Kidney tubule cell (primary cell): ENCODE results near the gene NWD2.

ENCODE experiments used
- DNase-seq: peaks from one replicate; pipeline ENCODE4 v3.0.0-alpha.2; 2018; ENCODE audit warnings: low spot score

Gene NWD2

DNA sequence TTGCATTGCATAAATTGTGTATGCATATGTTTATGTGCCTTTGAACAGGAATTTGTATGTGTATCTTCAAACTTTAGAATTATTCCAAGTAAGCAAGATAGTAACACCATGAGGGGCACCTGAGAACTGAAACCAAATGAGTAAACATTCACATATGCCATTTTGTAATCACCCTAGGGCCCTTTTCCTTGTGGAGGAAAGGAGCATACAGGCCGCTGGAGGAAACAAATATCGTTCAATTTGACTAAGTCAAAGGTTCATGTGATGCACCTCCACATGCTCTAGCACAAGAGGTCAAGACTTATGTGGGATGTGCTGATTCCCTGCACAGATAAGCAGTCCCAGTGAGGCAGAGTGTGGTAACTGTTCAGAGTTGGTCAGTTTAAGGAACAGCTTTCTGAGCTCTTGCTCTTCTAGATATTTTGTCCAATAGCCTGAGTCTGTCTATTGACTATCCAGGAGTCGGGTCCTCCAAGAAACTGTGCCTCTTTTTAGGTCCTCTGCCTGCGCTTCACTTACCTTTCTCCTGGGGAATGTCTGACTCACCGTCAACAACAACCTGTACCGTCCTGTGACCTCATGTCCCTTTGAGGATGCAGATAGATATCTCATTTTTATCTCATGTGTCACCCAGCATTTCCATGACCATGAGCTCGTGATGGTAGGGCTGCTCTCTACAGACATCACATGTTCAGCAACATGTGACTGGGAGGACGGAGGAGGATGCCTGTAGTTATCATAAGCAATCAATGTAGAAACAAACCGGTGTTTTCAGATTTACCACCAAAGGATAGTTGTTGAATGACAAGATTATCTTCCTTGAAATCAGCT lies 196.9 kb downstream of the NWD2 start:
- peak; percentile 97 for DNase-seq

DNA sequence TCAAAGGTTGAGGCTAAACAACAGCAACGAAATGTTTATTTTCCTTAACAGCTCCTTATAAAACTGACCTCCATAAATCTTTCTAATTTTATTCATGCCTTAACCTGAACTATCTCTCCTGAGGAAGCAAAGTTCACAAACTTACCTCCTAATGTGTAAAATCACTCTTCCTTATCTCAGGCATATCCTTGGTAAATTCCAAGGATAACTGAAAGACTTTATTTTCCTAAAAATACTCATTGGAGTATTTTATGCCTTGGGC lies 197.4 kb downstream of the NWD2 start:
- DNase-seq = no peak

DNA sequence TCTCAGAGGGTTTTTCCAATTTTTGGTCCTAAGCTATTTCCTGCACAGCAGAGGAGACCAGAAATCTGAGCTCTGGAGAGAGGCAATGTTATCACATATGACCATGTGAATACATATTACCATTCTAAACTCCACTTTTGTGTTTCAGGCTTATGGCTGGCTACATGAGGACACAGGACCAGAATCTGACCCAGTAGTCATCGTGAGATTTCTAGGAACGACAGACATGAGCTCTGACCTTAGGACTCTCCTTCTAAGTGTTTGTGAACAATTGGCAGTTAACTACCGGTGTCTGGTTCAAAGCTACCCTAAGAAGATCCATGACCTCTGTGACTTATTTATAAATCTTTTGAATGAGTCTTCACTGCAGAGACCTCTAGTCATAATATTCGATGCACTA lies 198.6 kb downstream of the NWD2 start:
- DNase-seq = no peak

DNA sequence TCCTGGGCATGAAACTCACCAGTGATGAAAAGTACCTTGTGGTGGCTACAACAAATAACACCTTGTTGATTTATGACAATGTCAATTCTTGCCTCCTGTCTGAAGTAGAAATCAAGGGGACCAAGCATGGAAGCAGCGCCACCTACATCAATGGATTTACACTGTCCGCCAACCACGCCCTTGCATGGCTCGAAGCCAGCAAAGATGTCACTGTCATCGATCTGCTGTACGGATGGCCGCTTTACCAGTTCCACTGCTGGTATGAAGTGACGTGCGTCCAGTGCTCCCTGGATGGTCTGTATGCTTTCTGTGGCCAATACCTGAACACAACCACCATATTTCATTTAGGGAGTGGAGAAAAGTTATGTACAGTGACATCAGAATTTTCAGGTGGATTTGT lies 200.5 kb downstream of the NWD2 start:
- no peak for DNase-seq

DNA sequence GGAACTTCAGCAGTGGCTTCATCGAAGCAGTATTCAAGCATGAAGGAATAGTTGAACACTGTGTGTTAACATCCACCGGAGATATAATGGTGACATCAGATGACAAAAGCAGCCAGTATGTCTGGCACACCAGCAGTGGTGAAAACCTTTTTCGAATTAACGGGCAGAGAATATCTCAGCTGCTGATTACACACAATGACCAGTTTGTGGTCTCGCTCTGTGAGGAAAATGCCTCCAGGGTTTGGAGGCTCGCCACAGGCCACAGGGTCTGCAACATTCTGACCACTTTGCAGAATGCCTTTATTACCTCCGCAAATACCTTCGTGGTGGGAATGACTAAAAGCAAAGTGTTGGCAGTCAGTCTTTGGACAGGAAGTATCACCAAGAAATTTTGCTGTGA lies 201.5 kb downstream of the NWD2 start:
- DNase-seq = peak; percentile 51

DNA sequence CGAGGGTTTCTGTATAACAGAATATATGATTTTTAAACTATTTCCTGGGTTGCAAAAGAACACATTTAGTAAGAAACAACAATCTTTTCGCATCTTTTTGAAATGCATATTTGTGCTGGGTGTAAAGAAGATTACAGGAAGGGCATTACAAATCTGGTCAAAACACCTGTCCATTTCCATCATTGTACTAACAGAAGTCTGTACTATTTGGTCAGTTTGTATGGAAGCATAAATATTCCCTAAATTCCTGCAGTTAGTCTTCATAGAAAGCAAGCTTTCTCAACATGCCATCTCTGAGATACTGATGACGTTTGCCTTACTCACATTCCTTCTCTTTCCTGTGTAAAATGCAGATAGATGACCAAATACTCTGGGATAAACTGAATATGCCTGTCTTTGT lies 203.3 kb downstream of the NWD2 start:
- DNase-seq = no peak

DNA sequence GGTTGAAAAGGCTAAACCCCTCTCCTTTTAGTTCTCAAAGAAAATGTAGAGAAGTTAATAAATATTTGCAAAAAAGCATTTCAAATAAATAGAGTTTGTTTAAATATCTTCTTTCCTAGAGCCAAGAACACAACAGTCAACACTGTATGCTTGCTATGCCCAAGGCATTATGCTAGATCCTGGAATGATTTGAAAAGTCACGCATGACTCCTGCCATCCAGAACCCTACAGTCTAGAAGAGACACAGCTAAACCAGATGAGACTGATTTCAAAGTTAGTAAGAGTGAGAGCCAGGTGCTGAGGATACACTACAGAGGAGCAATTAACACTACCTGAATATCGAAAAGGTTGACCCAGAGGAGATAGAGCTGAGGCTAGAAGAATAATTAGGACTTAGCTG lies 205.8 kb downstream of the NWD2 start:
- DNase-seq = no peak

DNA sequence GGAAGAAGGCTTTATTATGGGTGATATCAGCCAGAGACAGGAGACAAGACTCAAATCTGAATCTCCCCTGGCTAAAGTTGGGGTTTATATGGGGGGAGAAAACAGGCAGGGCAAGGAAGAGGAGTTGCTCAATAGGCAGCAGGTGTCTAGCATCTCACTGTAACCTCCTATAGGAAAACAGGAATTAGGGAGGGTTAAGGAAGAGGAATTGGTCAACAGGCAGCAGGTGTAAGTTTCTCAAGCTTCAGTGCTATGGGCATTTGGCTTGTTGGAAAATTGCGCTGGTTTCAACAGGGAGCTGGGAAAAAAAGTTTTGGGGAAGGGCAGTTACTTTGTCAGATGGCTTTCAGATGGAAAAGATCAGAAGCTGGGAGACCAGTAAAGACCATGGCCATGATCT lies 206.4 kb downstream of the NWD2 start:
- DNase-seq = no peak

DNA sequence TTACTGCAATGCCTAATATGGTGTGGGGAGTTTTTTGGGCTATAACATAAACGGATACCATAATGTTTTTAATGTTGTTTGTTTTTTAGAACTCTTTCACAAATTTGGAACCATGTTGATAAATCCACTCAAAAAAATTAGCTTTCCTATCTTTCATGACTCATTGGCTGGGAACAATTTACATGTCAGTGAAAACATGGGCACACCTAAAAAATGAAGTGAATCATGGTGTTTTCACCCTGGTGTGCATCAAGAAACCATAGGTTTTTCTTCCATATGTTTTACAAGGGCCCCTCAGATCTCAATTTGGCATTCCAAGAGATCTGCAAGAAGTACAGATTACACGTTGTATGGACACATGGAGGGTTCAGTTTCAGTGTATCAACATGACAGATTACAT lies 207.1 kb downstream of the NWD2 start:
- no peak for DNase-seq

- DNase-seq = peak; percentile 92
Measured at GRCh38 chr4:37452952-37453280, 208.4 kb downstream of the NWD2 start.

GRCh38 chr4:37453281-37453998 lies 208.9 kb downstream of the NWD2 start:
- DNase-seq = peak; percentile 81

DNA sequence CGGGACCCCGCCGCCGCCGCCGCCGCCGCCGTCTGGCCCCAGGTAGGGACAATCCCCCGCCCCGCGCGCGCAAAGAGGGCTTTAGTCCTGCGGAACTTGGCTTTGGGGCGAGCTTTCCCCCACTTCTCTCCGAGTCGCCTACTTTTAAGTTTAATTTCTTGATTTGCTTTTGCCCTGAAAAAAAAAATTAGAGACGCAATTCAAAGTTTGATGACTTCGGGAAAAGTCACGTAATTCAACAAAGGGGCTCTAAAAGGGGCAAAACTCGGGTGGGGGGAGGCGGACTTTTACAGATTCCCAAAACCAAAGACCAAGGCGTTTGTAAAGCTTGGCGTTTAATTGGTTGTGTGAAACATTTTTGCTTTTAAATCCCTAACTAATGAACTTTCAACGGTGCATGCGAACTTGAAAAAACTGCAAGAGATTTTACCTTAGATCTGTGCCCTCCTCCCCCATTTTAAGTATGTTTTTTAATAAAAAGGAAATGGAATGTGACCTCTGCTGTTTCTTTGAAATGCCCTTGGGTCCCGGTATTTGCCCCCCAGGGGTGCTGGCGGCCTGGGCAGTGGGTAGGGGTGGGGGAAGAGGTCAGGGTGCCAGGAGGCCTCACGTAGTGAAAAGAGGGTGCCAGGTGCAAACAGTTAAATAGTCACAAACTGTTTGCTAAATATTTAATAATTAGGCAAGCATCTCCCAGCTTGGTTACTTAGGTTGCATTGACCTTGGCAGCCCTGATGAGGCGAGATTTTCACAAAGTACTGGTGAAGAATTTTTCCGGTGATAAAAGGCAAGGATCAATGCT lies 209.7 kb downstream of the NWD2 start:
- DNase-seq = no peak

DNA sequence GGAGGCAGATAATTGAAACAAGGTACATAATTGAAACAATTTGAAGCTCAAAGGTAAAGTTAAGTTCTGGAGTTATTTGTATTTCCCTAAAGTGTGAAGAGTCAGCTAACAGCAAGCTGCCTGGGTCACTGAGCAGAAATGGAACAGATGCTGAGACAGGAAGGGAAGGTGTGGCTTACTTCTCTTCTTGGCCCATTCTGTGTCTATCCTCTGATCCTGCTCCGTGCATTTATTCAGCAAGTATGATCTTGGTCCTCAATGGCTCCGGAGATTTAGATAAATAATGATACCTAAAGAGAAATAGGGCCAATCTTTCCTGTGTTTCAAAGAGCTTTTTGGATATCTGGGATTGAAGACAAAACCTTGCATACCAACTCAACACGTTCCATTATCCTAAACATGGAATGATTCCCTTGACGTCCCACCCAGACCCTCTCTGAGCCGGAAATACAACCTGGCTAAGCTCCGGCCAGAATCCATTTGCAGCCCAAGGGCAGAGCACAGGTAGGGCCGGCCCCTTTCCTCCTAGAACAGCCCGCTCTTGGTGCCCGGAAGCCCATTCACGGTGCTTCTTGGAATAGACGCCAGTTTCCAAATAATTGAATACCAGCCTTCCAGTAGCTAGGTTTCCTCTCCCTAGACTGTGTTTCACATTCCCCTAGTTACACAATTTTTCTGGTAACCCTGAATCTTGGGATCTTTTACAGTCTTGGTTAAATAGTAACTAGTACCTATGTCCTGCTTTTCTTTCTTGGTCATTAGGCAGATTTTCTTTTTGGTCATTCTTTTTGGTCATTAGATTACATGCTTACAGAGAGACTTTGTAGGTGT lies 211.0 kb downstream of the NWD2 start:
- DNase-seq = peak; percentile 61

GRCh38 chr4:37461801-37462200 lies 217.3 kb downstream of the NWD2 start:
- no peak for DNase-seq

DNA sequence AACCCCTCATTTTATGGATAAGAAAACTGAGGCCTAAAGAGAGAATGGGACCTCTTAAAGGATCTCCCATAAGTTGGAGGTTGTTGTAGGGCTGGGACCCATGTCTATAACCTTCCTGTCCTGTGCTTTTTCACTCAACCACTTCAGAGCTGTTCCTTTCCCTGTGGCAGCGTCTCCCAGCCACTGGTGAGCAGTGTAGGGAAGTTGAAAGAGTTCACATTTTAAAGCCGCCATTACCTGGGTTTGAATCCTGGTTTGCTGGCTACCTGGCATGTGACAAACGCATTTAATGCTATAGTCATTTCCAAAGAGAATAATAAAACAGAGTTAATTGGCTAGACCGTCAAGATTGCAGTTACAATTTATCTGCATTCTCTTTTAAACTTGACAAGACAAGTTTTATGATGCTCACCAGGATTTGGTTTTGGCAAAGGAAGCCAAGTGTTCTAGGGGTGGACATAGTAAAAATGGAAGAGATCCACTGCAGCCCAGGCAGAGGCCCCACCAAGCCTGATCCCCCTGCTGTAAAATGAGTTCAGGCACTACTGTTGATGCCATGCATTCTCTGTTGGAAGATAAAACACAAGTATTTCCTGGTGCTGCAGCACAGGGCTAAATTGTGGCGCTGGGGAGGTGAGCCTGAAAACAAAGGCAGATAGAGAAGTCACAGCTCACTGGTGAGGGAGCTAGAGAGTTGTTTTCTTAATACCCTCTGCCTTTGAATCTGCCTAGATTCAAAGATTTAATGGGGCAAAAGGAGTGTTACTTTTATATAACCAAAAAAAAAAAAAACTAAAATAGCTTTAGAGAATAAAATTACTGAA lies 218.7 kb downstream of the NWD2 start:
- peak; percentile 47 for DNase-seq

DNA sequence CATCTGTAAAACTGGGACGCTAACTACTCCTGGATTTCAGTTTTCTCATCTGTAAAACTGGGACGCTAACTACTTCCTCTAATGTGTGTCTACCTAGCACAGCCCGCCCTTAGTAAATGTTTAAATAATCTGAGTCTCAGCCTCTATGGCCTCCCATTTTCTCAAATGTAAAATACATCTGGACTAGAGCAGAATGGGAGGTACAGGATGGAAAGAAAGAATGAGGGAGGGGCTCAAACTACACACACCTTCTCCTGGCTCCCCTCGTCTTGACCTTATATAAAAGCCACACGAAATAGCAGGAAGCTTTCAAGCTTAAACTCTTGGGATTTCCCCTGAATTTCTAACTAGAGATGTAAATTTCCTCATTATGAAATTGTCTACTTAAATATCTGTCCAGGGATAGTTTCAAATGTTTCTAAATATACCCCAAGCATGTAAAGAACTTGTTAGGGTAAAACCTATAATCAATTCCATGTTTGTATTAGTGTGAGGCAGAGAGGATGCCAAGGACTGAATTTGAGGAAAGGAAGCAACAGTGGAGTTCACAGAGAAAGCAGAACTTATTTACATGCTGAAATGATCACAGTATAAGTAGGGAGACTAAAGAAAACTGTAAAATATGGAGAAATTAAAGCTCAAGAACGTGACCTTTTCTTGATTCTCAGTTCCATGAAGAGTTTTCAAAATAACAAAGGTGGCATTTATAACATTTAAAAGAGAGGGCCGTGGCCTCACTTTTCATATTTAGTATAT lies 220.0 kb downstream of the NWD2 start:
- peak; percentile 77 for DNase-seq

GRCh38 chr4:37465296-37465695 lies 220.8 kb downstream of the NWD2 start:
- DNase-seq = no peak

- no peak for DNase-seq
Measured at GRCh38 chr4:37465845-37466244, 221.3 kb downstream of the NWD2 start.

- DNase-seq = no peak
Measured at GRCh38 chr4:37467223-37467622, 222.7 kb downstream of the NWD2 start.

DNA sequence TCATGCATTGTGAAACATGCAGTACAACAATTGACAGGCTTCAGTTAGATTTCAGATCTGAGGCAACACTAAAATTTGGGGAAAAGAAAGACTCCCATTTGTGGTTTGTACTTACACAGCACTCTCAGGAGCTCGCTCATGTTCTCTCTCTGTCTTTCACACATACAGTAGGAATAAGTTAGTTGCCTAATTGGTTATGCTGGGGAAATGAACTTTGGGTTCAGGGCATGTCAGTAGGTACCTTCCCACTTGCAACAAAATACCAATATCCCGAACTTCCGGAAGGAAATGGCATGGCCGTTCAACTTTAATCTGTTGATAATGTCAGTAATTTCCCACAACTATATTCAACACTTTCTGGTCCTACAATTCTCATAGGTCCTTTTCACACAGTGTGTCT lies 223.3 kb downstream of the NWD2 start:
- no peak for DNase-seq

DNA sequence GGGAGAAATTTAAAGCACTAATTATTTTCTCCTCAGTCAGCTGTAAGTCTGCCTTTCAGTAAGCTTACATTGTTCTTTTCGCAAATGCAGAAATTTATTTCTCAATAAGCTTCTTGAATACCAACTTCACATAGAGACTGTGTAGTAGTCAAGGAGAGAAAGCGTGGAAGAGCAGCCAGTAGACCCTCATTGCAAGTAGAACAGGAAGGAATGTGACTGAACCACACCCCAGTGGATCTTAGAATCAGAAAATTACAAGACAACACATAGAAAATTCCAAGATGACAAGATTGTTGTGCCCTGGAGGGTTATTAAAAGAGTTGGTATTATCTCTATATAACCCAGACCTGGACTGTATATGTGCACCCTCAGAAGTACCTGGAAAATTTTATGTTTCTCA lies 224.7 kb downstream of the NWD2 start:
- DNase-seq = no peak
